Upper lobe of right lung (tissue), 1 donor: ENCODE results near the gene SMYD1. TPM values are rescaled to one million over a fixed set of nuclear protein-coding genes. Genes with fewer than 3 reads are reported as not detected.

Source experiments
- ATAC-seq: fragments of 200-7000 bp; cut with Tn5 transposase; one replicate; pipeline ENCODE4 v1.9.1; 2020; ENCODE audit warnings: mild to moderate bottlenecking, moderate library complexity
- DNase-seq: peaks from one replicate; pipeline ENCODE4 v3.0.0-alpha.2; 2020
- H3K27ac ChIP-seq: fragments of 200-600 bp; one replicate; pipeline ENCODE4 v1.8.0; 2022
- H3K27me3 ChIP-seq: fragments of 200-600 bp; one replicate; pipeline ENCODE4 v1.8.0; 2022; ENCODE audit warnings: mild to moderate bottlenecking
- H3K36me3 ChIP-seq: fragments of 200-600 bp; one replicate; pipeline ENCODE4 v1.8.0; 2022
- H3K4me1 ChIP-seq: fragments of 200-600 bp; one replicate; pipeline ENCODE4 v1.8.0; 2022
- H3K4me3 ChIP-seq: fragments of 200-600 bp; one replicate; pipeline ENCODE4 v1.8.0; 2022; ENCODE audit warnings: mild to moderate bottlenecking
- H3K9me3 ChIP-seq: fragments of 200-600 bp; one replicate; pipeline ENCODE4 v1.8.0; 2022
- intact Hi-C: fragments of 100-400 bp; cut with DNase I; formaldehyde crosslinking; loops from one replicate; pipeline ENCODE4 v1.11.0; 2022
- total RNA-seq: library from RNA; stranded (reverse); fragmentation: NEBNext Ultra II Directional; extraction: Animal tissue kit (Norgen Biotek cat#: 25700); gene quantifications from one replicate; pipeline ENCODE4 v1.2.1, GENCODE V29; 2021
- TF ChIP-seq, protein P1 (sequence below): fragments of 200-600 bp; IDR thresholded peaks from one replicate; pipeline ENCODE4 v1.8.0; 2022; ENCODE audit warnings: antibody characterized with exemption
- donor health status: DM: no; HTN: yes; CAD: no; lungs with severe emphysema.

SMYD1 gene
- total RNA-seq, 1 donor from 2014 or later: not detected

DNA sequence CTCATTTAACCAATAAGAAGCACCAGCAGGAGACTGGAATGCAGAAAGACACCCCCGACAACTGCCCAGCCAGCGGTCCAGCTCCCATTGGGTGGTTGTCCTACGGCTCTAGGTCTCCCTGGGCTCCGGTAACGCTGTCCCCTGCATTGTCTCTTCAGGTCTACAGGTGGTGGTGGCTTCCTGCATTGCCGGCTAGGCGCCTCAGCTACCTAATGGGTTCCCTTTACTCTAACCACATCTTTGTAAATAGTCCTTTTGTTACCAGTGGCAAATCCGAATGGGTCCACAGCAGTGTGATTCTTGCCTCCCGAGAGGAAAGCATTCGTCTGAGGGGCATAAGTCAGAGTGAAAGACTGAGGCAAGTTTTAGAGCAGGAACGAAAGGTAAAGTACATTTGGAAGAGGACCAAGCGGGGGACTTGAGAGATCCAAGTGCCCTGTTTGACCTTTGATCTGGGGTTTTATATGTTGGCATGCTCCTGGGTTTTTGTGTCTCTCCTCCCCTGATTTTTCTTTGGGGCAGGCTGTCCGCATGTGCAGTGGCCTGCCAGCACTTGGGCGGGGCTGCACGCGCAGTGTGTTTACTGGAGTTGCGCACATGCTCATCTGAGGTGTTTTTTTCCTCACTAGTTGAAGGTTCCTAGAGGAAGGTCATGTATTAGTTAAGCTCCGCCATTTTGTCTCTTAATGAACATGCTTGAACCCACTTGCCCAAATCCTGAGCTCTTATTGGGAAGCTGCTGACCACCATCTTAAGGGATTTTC, 49.2 kb downstream of the SMYD1 start:
- DNase-seq (no peak), ATAC-seq (no peak)
- Histone ChIP-seq H3K27ac (no peak overlapping the region), H3K27me3 (no peaks in the 10 kb centered on the region), H3K4me3 (no peak overlapping the region), H3K9me3 (no peaks in the 10 kb centered on the region), H3K36me3 (no peaks in the 10 kb centered on the region), H3K4me1 (no peaks in the 10 kb centered on the region)
- intact Hi-C loops: no loop called here
- TF ChIP-seq, protein P1, sequence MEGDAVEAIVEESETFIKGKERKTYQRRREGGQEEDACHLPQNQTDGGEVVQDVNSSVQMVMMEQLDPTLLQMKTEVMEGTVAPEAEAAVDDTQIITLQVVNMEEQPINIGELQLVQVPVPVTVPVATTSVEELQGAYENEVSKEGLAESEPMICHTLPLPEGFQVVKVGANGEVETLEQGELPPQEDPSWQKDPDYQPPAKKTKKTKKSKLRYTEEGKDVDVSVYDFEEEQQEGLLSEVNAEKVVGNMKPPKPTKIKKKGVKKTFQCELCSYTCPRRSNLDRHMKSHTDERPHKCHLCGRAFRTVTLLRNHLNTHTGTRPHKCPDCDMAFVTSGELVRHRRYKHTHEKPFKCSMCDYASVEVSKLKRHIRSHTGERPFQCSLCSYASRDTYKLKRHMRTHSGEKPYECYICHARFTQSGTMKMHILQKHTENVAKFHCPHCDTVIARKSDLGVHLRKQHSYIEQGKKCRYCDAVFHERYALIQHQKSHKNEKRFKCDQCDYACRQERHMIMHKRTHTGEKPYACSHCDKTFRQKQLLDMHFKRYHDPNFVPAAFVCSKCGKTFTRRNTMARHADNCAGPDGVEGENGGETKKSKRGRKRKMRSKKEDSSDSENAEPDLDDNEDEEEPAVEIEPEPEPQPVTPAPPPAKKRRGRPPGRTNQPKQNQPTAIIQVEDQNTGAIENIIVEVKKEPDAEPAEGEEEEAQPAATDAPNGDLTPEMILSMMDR: no peak

GRCh38 chr2:88117973-88118372, 50.3 kb downstream of the SMYD1 start:
- intact Hi-C loops: no loop called here
- no peak for ATAC-seq
- TF ChIP-seq, protein P1: no peak
- DNase-seq: no peak
- no peak overlapping the region for H3K27ac ChIP-seq
- H3K4me1 ChIP-seq: no peaks in the 10 kb centered on the region
- H3K9me3 ChIP-seq: no peaks in the 10 kb centered on the region
- no peaks in the 10 kb centered on the region for H3K36me3 ChIP-seq
- H3K27me3 ChIP-seq: no peaks in the 10 kb centered on the region
- H3K4me3 ChIP-seq: no peak overlapping the region

DNA sequence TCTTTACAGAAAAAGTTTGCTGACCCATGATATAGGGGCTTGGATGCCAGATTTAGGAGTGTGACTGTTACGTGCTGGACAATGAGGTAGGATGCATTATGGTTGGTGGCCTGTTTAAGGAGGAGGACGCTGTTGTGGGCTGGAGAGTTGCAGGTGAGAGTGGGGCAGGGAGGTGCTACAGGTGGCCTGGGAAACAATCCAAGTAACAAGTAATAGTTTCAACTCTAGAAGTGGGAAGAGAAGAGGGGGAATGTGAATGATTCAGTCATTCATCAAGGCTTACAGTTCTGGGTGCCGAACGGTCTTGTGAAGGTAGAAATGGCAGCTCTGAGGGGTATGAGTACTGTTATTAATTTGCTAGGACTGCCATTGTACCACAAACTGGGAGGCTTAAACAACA, 54.1 kb downstream of the SMYD1 start:
- H3K27ac ChIP-seq: no peak overlapping the region
- no peak for DNase-seq
- no peak overlapping the region for H3K4me3 ChIP-seq
- intact Hi-C loops: no loop called here
- TF ChIP-seq, protein P1: no peak
- H3K27me3 ChIP-seq: no peaks in the 10 kb centered on the region
- no peaks in the 10 kb centered on the region for H3K9me3 ChIP-seq
- H3K4me1 ChIP-seq: no peaks in the 10 kb centered on the region
- H3K36me3 ChIP-seq: no peaks in the 10 kb centered on the region
- ATAC-seq: no peak

- no peaks in the 10 kb centered on the region for H3K27me3 ChIP-seq
- no peaks in the 10 kb centered on the region for H3K4me1 ChIP-seq
- no peak for DNase-seq
- no peak overlapping the region for H3K27ac ChIP-seq
- no peak overlapping the region for H3K4me3 ChIP-seq
- ATAC-seq: no peak
- TF ChIP-seq, protein P1: no peak
- intact Hi-C loops: no loop called here
- no peaks in the 10 kb centered on the region for H3K9me3 ChIP-seq
- no peaks in the 10 kb centered on the region for H3K36me3 ChIP-seq
Observed at GRCh38 chr2:88122141-88122884, 54.7 kb downstream of the SMYD1 start.

GRCh38 chr2:88123164-88123974, 55.7 kb downstream of the SMYD1 start:
- DNase-seq (no peak), ATAC-seq (no peak)
- intact Hi-C loops: no loop called here
- Histone ChIP-seq H3K36me3 (no peaks in the 10 kb centered on the region), H3K27ac (no peak overlapping the region), H3K27me3 (no peaks in the 10 kb centered on the region), H3K9me3 (no peaks in the 10 kb centered on the region), H3K4me3 (no peak overlapping the region), H3K4me1 (no peaks in the 10 kb centered on the region)
- TF ChIP-seq, protein P1: no peak
